Fibroblast of pulmonary artery (primary cell): ENCODE results near the gene SLC25A34.
A peak's percentile ranks its signal among the peaks of the same experiment; 100 is the strongest.

ENCODE experiments used
- DNase-seq: peaks from one replicate; pipeline ENCODE4 v3.0.0-alpha.2; 2010; ENCODE audit warnings: low read depth
- H3K4me3 ChIP-seq: replicated peaks from 2 replicates; pipeline ENCODE4 v1.5.1; 2011; ENCODE audit warnings: low read depth, mild to moderate bottlenecking, control low read depth, low read length, moderate library complexity
- CTCF ChIP-seq: IDR thresholded peaks from 2 replicates; pipeline ENCODE4 v1.5.1; 2011; ENCODE audit warnings: mild to moderate bottlenecking, control low read depth, low read length, inconsistent platforms; ENCODE audit errors: missing control alignments

The SLC25A34 gene

DNA sequence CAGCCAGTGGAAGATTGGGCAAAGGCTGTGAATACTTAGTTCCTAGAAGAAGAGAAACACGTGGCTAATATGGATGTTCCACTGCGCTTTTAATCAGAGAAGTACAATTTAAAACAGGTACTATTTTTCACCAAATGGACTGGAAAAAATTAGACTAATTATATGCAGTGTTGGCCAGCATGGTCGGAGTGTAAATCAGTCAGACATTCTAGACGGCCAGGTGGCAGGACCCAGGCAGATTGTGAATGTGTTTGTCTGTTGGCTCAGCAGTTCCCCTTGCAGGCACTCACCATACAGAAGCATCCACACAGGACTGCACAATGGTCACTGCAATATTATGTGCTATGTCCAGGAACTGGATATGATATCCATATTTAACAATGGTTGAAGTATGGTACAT, 23.9 kb upstream of the SLC25A34 start:
- DNase-seq, result no peak
- no peak for TF ChIP-seq CTCF
- no peak overlapping the region for H3K4me3 ChIP-seq

DNA sequence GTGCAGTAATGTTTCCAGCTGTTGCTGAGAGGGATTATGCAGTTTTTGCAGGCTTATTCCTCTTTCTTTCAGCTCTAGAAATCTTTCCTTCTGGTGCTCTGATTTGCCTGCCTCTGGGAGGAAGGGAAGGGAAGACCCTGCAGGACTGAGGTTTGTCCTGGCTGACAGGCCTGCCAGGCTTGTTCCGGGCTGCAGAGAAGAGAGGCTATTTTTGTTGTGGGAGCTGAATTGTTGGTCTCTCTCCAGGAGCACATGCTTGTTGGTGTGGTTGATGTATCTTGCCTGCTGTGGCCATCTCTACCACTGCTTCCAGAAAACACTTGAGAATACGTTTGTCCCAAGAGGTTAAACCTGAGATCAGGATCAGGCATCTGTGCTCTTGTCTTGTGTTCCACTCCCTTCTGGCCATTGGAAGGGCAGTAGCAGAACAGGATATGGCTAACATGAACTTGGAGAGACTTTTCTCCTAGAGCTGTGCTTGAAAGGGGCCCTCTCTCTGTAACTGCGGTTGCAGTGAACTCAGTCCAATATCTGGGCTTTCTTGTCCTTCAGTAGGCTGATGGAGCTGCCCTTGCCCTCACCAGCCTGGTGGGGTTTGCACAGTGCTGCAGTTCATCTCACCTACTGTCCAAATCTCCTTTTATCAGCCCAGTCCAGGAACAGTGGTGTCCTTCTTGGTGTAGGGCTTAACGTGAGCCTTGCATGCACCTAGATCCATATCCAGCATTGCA, 21.5 kb upstream of the SLC25A34 start:
- DNase-seq, result peak; percentile 71
- no peak for TF ChIP-seq CTCF
- no peak overlapping the region for H3K4me3 ChIP-seq

DNA sequence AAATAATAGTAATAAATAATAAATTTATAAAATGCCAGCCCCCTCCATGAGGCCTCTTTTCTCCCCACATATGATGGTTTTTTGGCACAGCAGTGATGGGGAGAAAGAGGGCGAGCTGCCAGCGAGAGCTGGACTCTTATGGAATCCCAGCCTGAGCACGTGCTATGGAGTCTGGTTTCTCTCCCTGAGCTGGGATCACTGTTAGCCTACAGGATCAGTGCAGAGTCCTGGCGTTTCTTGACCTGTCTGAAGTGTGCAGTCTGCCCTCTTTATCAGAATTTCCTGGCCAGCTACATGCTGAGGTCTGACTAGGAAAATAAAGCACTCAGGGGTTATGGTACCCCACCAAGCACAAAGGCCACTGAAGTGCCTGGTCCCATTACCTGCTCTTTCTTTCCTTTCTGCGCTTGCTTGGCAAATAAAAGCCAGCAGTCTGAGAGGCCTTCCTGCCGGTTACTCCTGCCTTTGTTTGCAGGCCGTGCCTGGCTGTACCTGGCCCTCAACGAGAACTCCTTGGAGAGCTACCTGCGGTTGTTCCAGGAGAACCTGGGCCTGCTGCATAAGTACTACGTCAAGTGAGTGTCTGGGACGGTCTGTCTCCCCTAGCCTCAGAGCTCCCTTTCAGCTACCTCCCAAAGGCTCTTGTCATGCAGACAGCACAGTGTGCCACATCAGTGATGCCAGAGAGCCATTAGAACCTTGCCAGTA, 18.5 kb upstream of the SLC25A34 start:
- H3K4me3 ChIP-seq, result no peak overlapping the region
- no peak for TF ChIP-seq CTCF
- DNase-seq, result no peak

DNA sequence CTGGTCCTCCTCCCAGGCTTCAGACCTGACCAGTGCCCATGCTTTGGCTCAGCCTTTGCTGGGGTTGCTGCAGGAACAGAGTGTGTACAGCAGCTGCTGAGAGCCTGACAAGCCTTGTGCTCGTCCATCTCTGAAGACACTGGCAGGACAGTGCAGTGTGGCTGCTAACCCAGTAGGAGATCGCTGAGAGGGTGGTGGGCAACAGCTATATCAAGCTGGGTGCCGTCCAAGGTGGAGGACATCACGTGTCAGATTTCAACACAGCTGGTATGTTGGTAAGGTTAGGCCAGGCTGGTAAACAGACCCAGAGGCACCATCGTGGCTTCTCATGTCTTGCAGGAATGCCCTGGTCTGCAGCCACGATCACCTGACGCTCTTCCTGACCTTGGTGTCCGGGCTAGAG, 17.9 kb upstream of the SLC25A34 start:
- TF ChIP-seq CTCF, result no peak
- no peak overlapping the region for H3K4me3 ChIP-seq
- DNase-seq, result no peak

DNA sequence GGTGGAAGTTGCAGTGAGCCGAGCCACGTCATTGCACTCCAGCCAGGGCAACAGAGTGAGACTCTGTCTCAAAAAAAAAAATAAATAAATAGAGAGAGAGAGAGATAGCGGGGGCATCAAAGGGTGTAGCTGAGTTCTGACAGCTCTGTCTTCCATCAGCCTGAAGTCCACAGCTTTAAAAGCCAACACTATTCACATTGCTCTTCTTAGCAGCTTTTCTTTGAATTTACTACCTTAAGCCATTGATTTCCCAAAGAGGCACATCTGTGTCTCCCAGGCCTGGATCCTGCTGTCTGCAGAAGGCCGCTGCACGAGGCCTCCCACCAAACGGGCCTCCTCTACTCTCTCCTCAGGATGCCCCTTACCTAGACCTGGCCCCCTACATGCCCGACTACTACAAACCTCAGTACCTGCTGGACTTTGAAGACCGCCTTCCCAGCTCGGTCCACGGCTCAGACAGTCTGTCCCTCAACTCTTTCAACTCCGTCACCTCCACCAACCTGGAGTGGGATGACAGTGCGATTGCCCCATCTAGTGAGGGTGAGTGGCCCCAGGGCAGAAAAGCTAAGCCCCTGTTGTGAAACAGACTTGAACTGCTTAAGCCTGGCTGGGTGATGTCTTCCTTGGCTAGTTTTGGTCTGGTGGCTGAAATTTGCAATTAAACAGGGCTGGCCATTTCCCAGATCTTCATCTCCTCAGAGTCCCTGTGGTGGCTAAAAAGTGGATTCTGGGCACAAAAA, 16.5 kb upstream of the SLC25A34 start:
- H3K4me3 ChIP-seq, result no peak overlapping the region
- DNase-seq, result no peak
- no peak for TF ChIP-seq CTCF

DNA sequence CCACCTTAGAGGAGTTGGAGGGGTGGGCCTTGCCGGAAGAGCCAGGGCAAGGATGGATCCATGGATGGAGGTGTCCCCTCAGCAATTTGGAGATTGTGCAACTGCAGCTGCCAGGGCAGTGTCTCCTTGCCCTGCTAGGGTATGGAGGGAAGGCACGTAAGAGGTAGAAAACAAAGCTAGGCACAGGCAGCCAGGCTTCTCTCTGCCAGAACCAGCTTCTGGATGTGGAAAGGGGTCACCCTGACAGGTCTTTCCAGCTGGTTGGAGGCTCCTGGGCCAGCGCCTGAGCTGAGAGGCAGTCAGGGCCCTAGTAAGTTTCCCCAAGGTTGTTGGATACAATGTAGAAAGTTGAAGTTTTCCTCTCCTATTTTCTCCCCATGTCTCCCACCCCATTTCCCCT, 15.2 kb upstream of the SLC25A34 start:
- no peak overlapping the region for H3K4me3 ChIP-seq
- DNase-seq, result no peak
- no peak for TF ChIP-seq CTCF
